ENCODE results near the gene SMAD7.
A peak's percentile ranks its signal among the peaks of the same experiment; 100 is the strongest.

The SMAD7 gene

DNA sequence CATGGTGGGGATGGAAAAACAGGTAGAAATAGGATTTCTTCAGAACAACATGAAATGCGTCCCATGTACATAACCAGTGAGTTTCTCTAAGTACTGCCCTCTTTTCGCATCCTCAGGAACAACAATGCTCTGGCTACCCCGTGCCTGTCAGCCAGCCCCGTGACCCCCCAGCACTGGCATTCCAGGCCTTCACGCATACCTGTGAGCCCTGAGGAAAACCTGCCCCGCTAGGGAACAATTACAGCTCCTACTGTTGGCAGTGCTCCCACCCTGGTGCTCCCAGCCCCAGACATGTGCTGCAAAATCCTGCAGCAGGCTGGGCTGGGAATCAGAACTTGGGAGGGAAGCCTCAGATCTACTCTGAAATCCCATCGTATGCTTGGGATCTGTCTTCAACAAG is 9.1 kb downstream of the SMAD7 start:
- no peak for DNase-seq (ENCODE audit: low read depth, low spot score)
- Histone ChIP-seq H3K27me3 (ENCODE audit: insufficient read depth, insufficient read length) (no peaks in the 10 kb centered on the region), H3K9me3 (ENCODE audit: insufficient read depth, low read length) (no peaks in the 10 kb centered on the region), H3K4me3 (ENCODE audit: insufficient read length, low read depth) (no peak overlapping the region), H3K9ac (ENCODE audit: insufficient read length, low read depth) (no peak overlapping the region), H3K4me1 (ENCODE audit: insufficient read depth, insufficient read length) (peaks cover 21% of the 10 kb centered on the region), H3K36me3 (ENCODE audit: insufficient read depth, insufficient read length, low read length) (peaks cover 87% of the 10 kb centered on the region)
- TF ChIP-seq ZNF274 (IDR thresholded peaks at IDR 0.05; ENCODE audit: low read depth, low read length), result no peak

DNA sequence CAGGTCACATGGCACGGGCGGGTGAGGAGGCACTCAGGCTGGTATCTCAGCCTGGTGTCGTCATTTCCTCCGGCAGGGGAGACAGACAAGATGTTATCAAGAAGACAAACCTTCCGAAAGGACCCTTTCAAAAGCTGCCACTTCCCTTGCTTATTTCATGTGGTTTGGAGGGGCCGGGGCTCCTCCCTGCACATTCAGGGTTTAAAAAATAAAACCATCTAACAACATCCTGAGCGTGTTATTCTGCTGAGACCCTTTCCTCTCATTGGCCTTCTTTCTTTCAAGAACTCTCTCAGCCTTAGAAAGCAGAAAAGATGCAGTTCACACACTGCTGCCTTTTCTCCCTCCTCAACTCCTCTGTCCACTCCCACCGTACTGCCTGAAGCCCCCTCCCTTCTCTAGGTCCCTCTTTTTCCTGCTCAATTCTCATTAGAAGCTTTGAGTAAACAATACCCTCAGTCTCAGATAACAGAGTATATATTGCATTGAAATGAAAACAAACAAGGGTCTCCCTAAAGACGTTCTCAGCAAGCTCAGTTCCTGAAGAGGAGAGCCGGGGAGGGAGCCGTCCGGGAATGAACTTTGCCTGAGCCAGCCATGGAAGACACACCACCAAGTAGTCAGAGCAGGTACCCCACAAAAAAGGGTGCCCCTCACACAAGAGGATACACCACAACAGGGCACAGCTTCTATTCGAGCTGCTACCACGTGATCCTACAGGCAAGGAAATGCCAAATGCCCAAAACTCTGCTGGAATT is 9.7 kb downstream of the SMAD7 start:
- Histone ChIP-seq H3K36me3 (ENCODE audit: insufficient read depth, insufficient read length, low read length) (peaks cover 87% of the 10 kb centered on the region), H3K4me3 (ENCODE audit: insufficient read length, low read depth) (no peak overlapping the region), H3K9ac (ENCODE audit: insufficient read length, low read depth) (no peak overlapping the region), H3K9me3 (ENCODE audit: insufficient read depth, low read length) (no peaks in the 10 kb centered on the region), H3K27me3 (ENCODE audit: insufficient read depth, insufficient read length) (no peaks in the 10 kb centered on the region), H3K4me1 (ENCODE audit: insufficient read depth, insufficient read length) (peaks cover 21% of the 10 kb centered on the region)
- no peak for TF ChIP-seq YY1 (IDR thresholded peaks at IDR 0.05; ENCODE audit: insufficient read depth, insufficient read length)
- no peak for TF ChIP-seq SUZ12 (IDR thresholded peaks at IDR 0.05; ENCODE audit: extremely low read depth, insufficient read depth, insufficient read length)
- TF ChIP-seq ZNF274 (IDR thresholded peaks at IDR 0.05; ENCODE audit: low read depth, low read length), result no peak
- no peak for DNase-seq (ENCODE audit: low read depth, low spot score)

DNA sequence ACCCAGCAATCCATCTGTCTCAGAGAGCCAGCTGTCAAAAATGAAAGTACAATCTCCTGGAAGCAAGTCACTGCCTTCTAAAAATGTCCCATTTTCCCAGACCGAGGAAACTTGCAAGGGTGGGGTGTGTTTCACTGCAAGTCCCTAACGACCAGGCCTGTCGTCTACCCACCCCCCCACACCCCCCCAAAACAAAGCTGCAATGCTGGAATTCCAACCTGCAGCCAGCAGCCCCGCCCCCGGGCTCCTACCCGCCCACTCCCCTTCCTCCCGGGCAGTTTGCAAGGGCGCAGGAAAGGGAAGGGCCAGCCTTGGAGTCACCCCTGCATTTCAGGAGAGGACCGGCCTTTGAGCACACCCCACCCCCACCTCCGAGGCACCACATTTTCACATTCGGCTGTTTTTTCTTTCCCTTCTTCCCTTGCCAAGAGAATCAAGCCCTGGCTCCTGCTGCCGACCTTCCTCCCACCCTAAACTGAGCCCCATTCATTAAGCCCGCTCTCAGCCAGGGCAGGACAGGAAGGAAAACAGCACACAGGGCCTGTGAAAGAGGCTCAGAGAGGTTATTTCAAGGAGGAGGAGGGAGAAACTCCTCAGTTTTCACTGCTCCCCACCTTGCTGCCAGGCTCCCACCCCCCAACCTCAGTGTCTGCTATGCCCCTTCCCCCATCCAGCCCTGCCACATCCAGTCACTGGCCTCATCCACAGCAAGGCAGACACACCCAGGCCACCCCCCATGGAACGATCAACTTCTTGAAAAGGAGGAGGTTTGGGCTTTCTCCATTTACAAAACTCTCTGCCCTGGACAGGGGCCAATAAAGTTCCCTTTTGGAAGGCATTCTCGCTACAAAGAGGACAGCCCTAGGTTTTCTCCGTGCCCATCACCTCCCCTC is 11.3 kb downstream of the SMAD7 start:
- Histone ChIP-seq H3K9ac (ENCODE audit: insufficient read length, low read depth) (peak overlapping the region; percentile 27), H3K4me1 (ENCODE audit: insufficient read depth, insufficient read length) (peaks cover 22% of the 10 kb centered on the region), H3K4me3 (ENCODE audit: insufficient read length, low read depth) (no peak overlapping the region)

DNA sequence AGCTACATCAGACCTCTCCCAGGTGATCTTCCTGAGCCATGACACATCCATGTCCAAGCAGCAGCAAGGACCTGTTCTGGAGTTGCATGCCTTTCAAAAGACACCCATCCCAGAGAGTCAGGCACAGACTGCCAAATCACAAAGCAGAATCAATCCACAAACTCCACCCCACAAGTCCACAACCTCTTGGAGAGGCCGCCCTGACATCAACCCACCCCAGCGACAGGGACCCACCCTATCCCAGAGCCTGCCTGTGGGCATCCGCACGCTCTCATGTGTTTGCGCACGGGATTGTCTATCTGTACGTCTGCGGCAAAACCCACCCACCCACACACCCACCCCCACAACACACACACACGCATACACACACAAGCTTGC is 11.9 kb downstream of the SMAD7 start:
- H3K27me3 ChIP-seq (ENCODE audit: insufficient read depth, insufficient read length), result no peaks in the 10 kb centered on the region
- DNase-seq (ENCODE audit: low read depth, low spot score), result no peak
- TF ChIP-seq YY1 (IDR thresholded peaks at IDR 0.05; ENCODE audit: insufficient read depth, insufficient read length) (no peak), SUZ12 (IDR thresholded peaks at IDR 0.05; ENCODE audit: extremely low read depth, insufficient read depth, insufficient read length) (no peak), ZNF274 (IDR thresholded peaks at IDR 0.05; ENCODE audit: low read depth, low read length) (no peak)
- peaks cover 26% of the 10 kb centered on the region for H3K4me1 ChIP-seq (ENCODE audit: insufficient read depth, insufficient read length)
- no peak overlapping the region for H3K4me3 ChIP-seq (ENCODE audit: insufficient read length, low read depth)
- peaks cover 85% of the 10 kb centered on the region for H3K36me3 ChIP-seq (ENCODE audit: insufficient read depth, insufficient read length, low read length)
- no peak overlapping the region for H3K9ac ChIP-seq (ENCODE audit: insufficient read length, low read depth)
- no peaks in the 10 kb centered on the region for H3K9me3 ChIP-seq (ENCODE audit: insufficient read depth, low read length)

More for the DNA sequence above, 11.3 kb downstream of the SMAD7 start:
- Histone ChIP-seq H3K36me3 (ENCODE audit: insufficient read depth, insufficient read length, low read length) (peaks cover 85% of the 10 kb centered on the region), H3K9me3 (ENCODE audit: insufficient read depth, low read length) (no peaks in the 10 kb centered on the region), H3K27me3 (ENCODE audit: insufficient read depth, insufficient read length) (no peaks in the 10 kb centered on the region)
- TF ChIP-seq SUZ12 (IDR thresholded peaks at IDR 0.05; ENCODE audit: extremely low read depth, insufficient read depth, insufficient read length) (no peak), ZNF274 (IDR thresholded peaks at IDR 0.05; ENCODE audit: low read depth, low read length) (no peak), YY1 (IDR thresholded peaks at IDR 0.05; ENCODE audit: insufficient read depth, insufficient read length) (no peak)
- no peak for DNase-seq (ENCODE audit: low read depth, low spot score)

DNA sequence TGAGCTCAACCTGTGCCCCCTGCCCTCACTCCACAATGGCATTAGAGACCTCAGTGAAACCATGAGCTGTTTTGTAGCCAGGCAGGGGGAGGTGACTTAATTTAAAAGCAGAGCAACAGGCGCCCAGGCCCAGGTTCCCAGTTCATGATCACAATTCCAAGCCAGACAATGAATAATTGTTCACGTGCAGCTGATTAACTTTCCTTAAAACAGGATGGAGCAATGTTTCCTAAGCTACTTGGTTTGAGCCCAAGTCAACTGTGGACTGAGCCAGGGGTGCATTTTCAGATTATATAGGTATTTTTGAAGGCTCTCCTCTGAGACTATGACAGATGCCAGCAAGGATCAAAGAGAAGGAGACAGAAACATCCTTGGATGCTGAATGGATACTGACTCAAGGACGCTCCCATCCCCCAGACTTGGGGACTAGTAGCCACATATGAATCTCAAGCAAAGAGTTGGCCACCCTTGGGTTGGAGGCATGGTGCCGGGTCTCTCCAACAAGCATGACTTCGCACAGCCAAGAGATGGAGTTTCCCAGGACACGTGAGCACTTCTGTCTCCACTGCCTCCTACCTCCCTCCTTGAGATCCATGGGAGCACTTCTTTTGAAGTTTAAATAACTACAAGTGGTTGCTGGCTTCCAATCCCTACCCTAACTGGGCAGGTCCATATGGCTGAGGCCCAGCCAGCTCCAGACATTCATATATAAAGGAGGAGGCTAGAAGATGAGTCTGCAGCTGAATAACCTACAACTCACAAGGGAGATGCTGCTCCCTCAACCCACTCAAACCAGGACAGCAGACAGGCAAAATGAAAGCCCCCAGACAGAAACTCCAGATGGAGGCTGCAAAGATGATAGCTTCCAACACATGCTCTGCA is 12.7 kb downstream of the SMAD7 start:
- no peak for DNase-seq (ENCODE audit: low read depth, low spot score)
- Histone ChIP-seq H3K9me3 (ENCODE audit: insufficient read depth, low read length) (no peaks in the 10 kb centered on the region), H3K36me3 (ENCODE audit: insufficient read depth, insufficient read length, low read length) (peaks cover 85% of the 10 kb centered on the region), H3K27me3 (ENCODE audit: insufficient read depth, insufficient read length) (no peaks in the 10 kb centered on the region), H3K4me3 (ENCODE audit: insufficient read length, low read depth) (no peak overlapping the region), H3K4me1 (ENCODE audit: insufficient read depth, insufficient read length) (peaks cover 29% of the 10 kb centered on the region), H3K9ac (ENCODE audit: insufficient read length, low read depth) (no peak overlapping the region)
- TF ChIP-seq ZNF274 (IDR thresholded peaks at IDR 0.05; ENCODE audit: low read depth, low read length) (no peak), YY1 (IDR thresholded peaks at IDR 0.05; ENCODE audit: insufficient read depth, insufficient read length) (no peak), SUZ12 (IDR thresholded peaks at IDR 0.05; ENCODE audit: extremely low read depth, insufficient read depth, insufficient read length) (no peak)

DNA sequence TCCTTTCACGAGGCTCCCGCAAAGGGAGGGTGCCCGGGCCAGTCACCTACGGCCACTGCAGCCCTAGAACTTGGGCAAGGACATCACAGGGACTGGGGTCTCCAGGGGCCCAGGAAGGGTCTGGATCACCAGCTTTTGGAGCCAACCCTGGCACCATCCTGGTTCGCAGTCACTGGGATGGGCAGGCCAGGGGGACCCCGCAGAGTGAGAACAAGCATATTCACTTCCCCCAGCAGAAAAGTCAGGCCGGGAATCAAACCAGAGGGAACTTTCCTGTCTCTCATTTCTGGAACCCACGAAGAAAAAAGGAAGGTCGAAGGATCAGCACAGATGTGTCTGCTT is 15.4 kb downstream of the SMAD7 start:
- DNase-seq (ENCODE audit: low read depth, low spot score), result no peak
- Histone ChIP-seq H3K4me3 (ENCODE audit: insufficient read length, low read depth) (no peak overlapping the region), H3K36me3 (ENCODE audit: insufficient read depth, insufficient read length, low read length) (peaks cover 83% of the 10 kb centered on the region), H3K9ac (ENCODE audit: insufficient read length, low read depth) (no peak overlapping the region), H3K4me1 (ENCODE audit: insufficient read depth, insufficient read length) (peaks cover 25% of the 10 kb centered on the region), H3K9me3 (ENCODE audit: insufficient read depth, low read length) (no peaks in the 10 kb centered on the region), H3K27me3 (ENCODE audit: insufficient read depth, insufficient read length) (no peaks in the 10 kb centered on the region)
- no peak for TF ChIP-seq YY1 (IDR thresholded peaks at IDR 0.05; ENCODE audit: insufficient read depth, insufficient read length)
- no peak for TF ChIP-seq ZNF274 (IDR thresholded peaks at IDR 0.05; ENCODE audit: low read depth, low read length)
- TF ChIP-seq SUZ12 (IDR thresholded peaks at IDR 0.05; ENCODE audit: extremely low read depth, insufficient read depth, insufficient read length), result no peak
